GM21367 (cell line): ENCODE measurements around the gene CYTH2.

Experiments used
- ATAC-seq: cut with Tn5 transposase; IDR thresholded peaks from one replicate; pipeline ENCODE4 v1.9.1; 2021; ENCODE audit not compliant: unreplicated experiment

The CYTH2 gene

GRCh38 chr19:48452289-48453190, 16.6 kb upstream of the CYTH2 start:
- ATAC-seq: no peak

GRCh38 chr19:48454150-48454730, 14.9 kb upstream of the CYTH2 start:
- no peak for ATAC-seq

- no peak for ATAC-seq
These were observed 13.8 kb upstream of the CYTH2 start, which contains the start of gene KCNJ14 for GRCh38 chr19:48455171-48455907. KCNJ14 (plus strand) TSS chr19:48455574; CDS start chr19:48461725, 6,151 bp downstream.

GRCh38 chr19:48455908-48456562, 13.1 kb upstream of the CYTH2 start:
- ATAC-seq: no peak

GRCh38 chr19:48456864-48457263, 12.3 kb upstream of the CYTH2 start:
- ATAC-seq: no peak

- ATAC-seq: no peak
These were observed 11.2 kb upstream of the CYTH2 start for GRCh38 chr19:48458016-48458415.

DNA sequence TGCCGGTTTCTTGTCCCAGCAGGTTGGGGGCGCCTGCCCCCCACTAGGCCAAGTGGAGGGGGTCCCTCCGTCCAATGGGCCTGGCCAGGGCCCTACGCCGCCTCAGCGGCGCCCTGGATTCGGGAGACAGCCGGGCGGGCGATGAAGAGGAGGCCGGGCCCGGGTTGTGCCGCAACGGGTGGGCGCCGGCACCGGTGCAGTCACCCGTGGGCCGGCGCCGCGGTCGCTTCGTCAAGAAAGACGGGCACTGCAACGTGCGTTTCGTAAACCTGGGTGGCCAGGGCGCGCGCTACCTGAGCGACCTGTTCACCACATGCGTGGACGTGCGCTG, 7.6 kb upstream of the CYTH2 start:
- ATAC-seq: no peak

DNA sequence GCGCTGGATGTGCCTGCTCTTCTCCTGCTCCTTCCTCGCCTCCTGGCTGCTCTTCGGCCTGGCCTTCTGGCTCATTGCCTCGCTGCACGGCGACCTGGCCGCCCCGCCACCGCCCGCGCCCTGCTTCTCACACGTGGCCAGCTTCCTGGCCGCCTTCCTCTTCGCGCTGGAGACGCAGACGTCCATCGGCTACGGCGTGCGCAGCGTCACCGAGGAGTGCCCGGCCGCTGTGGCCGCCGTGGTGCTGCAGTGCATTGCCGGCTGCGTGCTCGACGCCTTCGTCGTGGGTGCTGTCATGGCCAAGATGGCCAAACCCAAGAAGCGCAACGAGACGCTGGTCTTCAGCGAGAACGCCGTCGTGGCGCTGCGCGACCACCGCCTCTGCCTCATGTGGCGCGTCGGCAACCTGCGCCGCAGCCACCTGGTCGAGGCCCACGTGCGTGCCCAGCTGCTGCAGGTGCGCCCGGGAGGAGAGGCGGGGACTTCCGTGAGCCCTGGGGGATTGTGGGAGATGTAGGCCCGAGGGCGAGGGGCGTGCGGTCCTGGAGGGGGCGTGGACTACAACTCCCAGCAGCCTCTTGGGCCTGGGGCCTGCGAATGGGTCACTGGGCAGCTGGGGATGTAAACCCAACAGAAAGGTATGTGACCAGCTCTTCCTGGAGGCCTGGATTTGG, 7.0 kb upstream of the CYTH2 start:
- no peak for ATAC-seq

DNA sequence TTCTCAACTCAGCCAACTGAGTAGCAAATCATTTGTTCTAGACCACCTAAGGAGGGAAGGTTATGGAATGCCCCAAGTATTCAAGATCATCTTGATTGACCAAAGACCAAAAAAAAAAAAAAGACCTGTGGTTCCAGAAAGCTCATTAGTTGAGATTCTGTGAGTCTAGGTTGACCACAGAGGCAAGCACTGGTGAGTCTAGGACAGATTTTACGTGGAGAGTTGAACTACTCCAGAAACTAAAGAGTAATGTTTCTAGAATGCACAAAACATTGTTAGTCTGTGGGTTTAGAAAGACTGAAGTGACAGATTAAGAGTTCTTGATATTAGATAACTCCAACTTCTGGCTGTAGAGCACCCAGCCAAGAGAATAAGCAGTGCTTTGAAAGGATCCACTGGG, 4.0 kb upstream of the CYTH2 start:
- ATAC-seq: no peak

- ATAC-seq: no peak
These were observed 2.4 kb upstream of the CYTH2 start for GRCh38 chr19:48466561-48467325.

DNA sequence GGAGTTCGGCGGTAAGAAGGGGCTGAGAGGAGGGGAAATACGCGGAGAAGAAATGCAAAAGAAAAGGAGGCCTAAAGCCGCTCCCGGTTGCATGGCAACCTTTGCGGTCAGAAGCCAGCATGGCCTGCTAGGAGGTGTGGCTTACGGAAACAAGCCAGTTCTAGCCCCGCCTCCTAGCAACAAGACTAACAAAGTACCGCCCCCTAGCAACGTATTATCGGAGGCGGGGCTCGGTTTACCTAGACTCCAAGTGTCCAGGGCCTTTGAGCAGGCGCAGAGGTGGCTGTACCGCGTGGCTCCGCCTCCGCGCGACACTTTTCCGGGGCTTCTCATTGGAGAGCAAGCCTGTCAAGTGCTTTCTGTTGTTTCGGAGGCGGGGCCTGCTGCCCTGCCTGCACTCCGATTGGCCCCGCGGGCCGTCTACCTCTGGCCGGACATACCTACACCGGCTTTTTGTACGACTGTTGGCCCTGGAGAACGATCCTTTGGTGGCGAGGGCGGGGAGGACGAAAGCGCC, 339 bp upstream of the CYTH2 start:
- ATAC-seq: peak; percentile 83

GRCh38 chr19:48469934-48470680, 938 bp downstream of the CYTH2 start:
- no peak for ATAC-seq

DNA sequence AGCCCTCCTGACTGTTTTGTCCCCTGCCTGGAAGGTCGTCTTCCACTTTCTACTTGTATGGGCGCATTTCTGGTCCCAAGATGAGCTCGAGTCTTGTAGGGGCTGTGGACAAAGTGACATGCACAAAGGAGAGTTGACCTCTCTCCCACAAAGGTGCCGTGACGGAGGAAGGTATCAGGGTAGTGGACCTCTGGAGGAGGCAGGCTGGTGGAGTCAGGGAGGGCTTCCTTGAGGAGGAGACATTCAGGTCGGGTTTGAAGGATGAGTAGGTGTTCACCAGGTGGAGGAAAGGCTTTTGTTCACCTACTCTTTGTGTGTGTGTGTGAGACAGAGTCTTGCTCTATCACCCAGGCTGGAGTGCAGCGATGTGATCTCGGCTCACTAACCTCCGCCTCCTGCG, 1.7 kb downstream of the CYTH2 start:
- no peak for ATAC-seq

- ATAC-seq: no peak
These were observed 2.7 kb downstream of the CYTH2 start for GRCh38 chr19:48471836-48472235.

GRCh38 chr19:48473161-48473966, 4.2 kb downstream of the CYTH2 start:
- no peak for ATAC-seq

DNA sequence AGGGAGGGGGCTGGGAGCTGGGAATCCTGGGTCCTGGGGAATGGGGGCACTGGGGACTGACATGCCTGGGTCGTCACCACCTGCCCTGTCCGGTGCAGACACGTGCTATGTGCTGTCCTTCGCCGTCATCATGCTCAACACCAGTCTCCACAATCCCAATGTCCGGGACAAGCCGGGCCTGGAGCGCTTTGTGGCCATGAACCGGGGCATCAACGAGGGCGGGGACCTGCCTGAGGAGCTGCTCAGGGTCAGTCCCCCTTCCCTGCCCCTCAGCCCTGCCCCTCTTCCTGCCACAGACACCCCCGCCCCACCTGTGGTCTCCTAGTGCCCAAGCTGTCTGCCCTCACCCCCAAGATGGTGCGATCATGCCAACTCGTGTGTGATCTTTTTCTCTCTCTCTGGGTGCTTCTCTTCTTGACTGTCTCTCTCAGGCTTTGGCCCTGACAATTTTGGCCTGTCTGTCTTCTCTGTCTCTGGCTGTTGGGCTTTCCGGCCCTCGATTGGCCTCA, 5.0 kb downstream of the CYTH2 start:
- ATAC-seq: no peak

DNA sequence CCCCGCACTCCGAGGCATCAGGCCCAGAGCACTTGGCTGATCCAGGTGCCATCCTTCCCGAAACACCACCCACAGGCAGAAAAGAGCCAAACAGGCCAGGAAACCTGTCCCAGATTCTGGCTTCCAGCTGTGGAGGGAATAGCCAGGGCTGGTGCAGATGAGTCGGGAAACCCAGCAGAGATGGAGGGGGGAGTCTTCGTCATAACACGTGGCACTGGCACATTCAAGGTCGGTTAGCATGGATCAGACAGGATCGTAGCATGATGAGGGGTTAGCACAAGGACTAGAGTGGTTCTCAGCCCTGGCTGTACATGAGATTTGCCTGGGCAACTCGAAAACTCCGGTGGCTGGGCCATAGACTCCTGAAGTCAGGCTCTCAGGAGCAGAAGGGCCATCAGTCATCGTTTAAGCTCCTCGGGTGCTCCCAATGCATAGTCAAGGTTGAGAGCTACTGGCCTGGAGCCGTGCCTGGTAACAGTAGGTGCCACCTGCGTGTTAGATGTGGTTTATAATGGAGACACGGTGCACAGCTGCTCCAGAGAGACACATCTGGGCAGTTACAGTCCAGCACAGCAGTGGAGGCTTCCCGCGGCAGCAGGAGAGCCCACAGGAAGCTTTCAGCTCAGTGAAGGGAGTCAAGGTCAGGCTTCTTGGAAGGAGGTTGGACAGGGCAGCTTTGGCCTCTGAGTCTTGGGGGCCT, 6.3 kb downstream of the CYTH2 start:
- ATAC-seq: no peak

- no peak for ATAC-seq
These were observed 7.0 kb downstream of the CYTH2 start for GRCh38 chr19:48476176-48476575.
